LoVo (cell line): ENCODE data around the gene RPS17.
"Not testable (repeated sequence)": the region's sequence is repeated elsewhere in the genome, so short reads cannot be mapped to it uniquely, and the experiment has no call there.

ENCODE experiments used
- DNase-seq: peaks from one replicate; pipeline ENCODE4 v3.0.0-alpha.2; 2016; ENCODE audit warnings: low spot score

RPS17 gene

GRCh38 chr15:82507693-82508092 is 32.6 kb downstream of the RPS17 start:
- DNase-seq, result peak; percentile 0

- DNase-seq, result not testable (repeated sequence)
These were observed 33.2 kb downstream of the RPS17 start for GRCh38 chr15:82507087-82507486.

GRCh38 chr15:82505842-82506241 is 34.4 kb downstream of the RPS17 start:
- not testable (repeated sequence) for DNase-seq

- not testable (repeated sequence) for DNase-seq
These were observed 36.2 kb downstream of the RPS17 start for GRCh38 chr15:82504074-82504473.

- not testable (repeated sequence) for DNase-seq
These were observed 37.4 kb downstream of the RPS17 start for GRCh38 chr15:82502700-82503339.

GRCh38 chr15:82500772-82501171 is 39.5 kb downstream of the RPS17 start:
- peak; percentile 0 for DNase-seq

- not testable (repeated sequence) for DNase-seq
These were observed 42.3 kb downstream of the RPS17 start for GRCh38 chr15:82497978-82498377.

- DNase-seq, result not testable (repeated sequence)
These were observed 52.0 kb downstream of the RPS17 start for GRCh38 chr15:82488250-82488649.

GRCh38 chr15:82487045-82487444 is 53.2 kb downstream of the RPS17 start:
- DNase-seq, result not testable (repeated sequence)
